GM12865 (cell line): ENCODE results near the gene SGCD.

Experiments
- DNase-seq: peaks from one replicate; pipeline ENCODE4 v3.0.0; 2010; ENCODE audit warnings: low read depth
- H3K4me3 ChIP-seq: 2 replicates; pipeline ENCODE4 v1.5.1; 2011; ENCODE audit warnings: mild to moderate bottlenecking, low read depth, low read length, control low read depth
- CTCF ChIP-seq: IDR thresholded peaks from 2 replicates; pipeline ENCODE4 v1.5.1; 2011; ENCODE audit warnings: low read length, control low read depth, low read depth, inconsistent platforms; ENCODE audit not compliant: insufficient read depth; ENCODE audit errors: missing control alignments

Gene SGCD

GRCh38 chr5:156420665-156421064 lies 93.7 kb downstream of the SGCD start:
- TF ChIP-seq CTCF, result no peak
- DNase-seq, result no peak
- H3K4me3 ChIP-seq, result no peak overlapping the region

GRCh38 chr5:156421798-156422197 lies 94.8 kb downstream of the SGCD start:
- no peak for DNase-seq
- no peak for TF ChIP-seq CTCF
- no peak overlapping the region for H3K4me3 ChIP-seq

DNA sequence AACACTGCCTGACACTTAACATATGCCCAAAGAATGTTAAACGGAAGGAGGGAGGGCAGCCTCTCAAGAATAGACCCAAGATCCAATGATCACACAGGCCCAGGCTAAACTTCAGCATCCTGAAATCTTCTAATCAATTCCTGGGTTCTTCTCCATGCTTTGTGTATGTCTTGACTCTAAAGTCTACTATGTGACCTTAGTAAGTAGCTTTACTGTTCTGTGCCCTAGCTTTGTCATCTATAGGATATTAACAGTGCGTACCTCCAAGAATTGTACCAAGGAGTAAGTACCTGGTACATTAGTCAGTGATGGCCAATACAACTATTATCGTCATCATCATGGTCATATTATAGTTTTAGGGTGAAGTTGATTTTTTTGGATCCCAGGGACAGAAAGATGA lies 96.6 kb downstream of the SGCD start:
- H3K4me3 ChIP-seq, result no peak overlapping the region
- no peak for TF ChIP-seq CTCF
- no peak for DNase-seq

DNA sequence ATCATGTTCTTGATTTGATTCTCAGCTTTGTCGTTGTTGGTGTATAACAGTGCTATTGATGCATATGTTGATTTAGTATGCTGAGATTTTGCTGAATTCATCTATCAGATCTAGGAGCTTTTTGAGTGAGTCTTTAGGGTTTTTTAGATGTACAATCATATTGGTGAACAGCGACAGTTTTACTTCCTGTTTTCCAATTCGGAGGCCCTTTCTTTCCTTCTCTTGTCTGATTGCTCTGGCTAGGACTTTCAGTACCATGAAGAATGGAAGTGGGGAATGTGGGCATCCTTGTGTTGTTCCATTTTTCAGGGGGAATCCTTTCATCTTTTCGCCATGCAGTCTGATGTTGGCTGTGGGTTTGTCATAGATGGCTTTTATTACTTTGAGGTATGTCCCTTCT lies 100.4 kb downstream of the SGCD start:
- TF ChIP-seq CTCF, result no peak
- no peak for DNase-seq
- no peak overlapping the region for H3K4me3 ChIP-seq

DNA sequence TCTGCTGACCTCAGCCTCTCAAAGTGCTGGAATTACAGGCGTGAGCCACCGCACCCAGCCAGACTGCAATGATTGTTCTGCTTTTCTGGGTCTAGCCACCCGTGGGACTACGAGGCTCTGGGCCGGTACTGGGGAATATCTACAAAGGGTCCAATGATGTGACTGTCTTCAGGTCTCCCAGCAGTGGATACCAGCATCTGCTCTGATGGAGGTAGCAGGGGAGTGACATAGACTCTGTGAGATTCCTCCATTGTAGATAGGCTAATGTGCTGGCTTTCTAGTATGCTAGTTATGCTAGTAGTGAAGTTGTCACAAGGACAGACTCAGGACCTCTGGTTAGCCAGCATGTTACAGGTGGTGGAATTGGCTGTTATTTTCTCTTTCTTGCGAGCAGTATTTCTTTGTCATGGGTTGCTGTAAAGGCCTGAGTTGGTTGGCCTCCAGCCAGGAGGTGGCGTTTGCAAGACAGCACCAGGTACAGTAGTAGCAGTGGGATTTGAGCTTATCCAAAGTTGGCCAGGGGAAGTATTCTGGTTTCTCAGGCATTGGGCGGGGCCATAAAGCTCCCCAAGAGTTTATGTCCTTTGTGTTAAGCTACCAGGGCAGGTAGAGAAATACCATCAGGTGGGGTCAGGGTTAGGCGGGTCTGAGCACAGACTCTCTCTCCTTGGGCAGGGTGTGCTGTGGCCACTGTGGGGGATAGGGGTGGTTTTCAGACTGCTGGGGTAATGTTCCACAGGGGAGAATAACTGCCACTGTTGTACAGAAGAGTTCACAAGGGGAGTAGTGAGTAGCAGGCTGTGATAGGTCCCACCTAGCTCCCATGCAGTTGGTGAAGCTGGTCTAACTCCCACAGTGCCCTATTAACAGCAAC lies 105.2 kb downstream of the SGCD start:
- H3K4me3 ChIP-seq, result no peak overlapping the region
- TF ChIP-seq CTCF, result no peak

GRCh38 chr5:156432830-156433105 lies 105.8 kb downstream of the SGCD start:
- no peak for TF ChIP-seq CTCF
- DNase-seq, result no peak
- H3K4me3 ChIP-seq, result no peak overlapping the region

More for the DNA sequence above, 105.2 kb downstream of the SGCD start:
- no peak for DNase-seq

DNA sequence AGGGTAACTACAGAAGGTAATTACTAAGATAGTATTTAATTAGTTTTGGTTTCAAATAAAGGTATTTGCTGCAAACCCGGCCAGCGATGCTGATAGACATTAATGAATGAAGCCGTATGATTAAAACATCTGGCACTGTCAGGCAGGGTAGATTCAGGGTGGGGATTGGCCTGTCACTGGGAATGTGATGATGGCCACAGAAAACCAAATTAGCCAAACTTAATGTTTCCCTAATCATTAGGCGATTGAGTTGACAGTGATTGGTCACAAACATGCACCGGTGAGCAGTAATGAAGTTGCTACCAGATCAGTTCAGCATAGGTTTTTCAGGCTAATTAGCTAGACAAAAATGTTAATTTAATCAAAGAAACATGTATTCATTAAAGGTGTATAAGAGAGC lies 107.5 kb downstream of the SGCD start:
- no peak overlapping the region for H3K4me3 ChIP-seq
- TF ChIP-seq CTCF, result no peak
- DNase-seq, result no peak
